Thyroid gland (tissue), 4 donors: ENCODE data around the gene NMRAL1. TPM values are rescaled to one million over a fixed set of nuclear protein-coding genes. Genes with fewer than 3 reads are reported as not detected.

Experiments
- DNase-seq, 2 donors: peaks; one replicate each; pipeline ENCODE4 v3.0.0-alpha.2; 2019
- H3K27ac ChIP-seq, 3 donors: fragments of 200-600 bp; sonication (generic); 1 replicate in 2 of 3; 2 replicates in 1 of 3; pipeline ENCODE4 v1.5.1; 2016 to 2019; ENCODE audit warnings: mild to moderate bottlenecking in 1 of 3, moderate library complexity in 1 of 3
- H3K27me3 ChIP-seq: fragments of 200-600 bp; sonication (generic); one replicate; pipeline ENCODE4 v1.5.1; 2019
- H3K36me3 ChIP-seq, 2 donors: fragments of 200-600 bp; sonication (generic); one replicate each; pipeline ENCODE4 v1.5.1; 2016 to 2019
- H3K4me1 ChIP-seq, 2 donors: fragments of 200-600 bp; sonication (generic); one replicate each; pipeline ENCODE4 v1.5.1; 2017 to 2019
- H3K4me3 ChIP-seq, 3 donors: fragments of 200-600 bp; sonication (generic); replicated peaks in 1 of 3; 1 replicate in 2 of 3; 2 replicates in 1 of 3; pipeline ENCODE4 v1.5.1; 2016; ENCODE audit warnings: mild to moderate bottlenecking in 1 of 3
- H3K9me3 ChIP-seq: fragments of 200-600 bp; sonication (generic); one replicate; pipeline ENCODE4 v1.5.1; 2017
- CTCF ChIP-seq, 6 experiments: fragments of 200-600 bp in 3 of 6; fragments of 450-650 bp in 3 of 6; sonication (generic) in 3 of 6; IDR thresholded peaks; one replicate each; pipeline ENCODE4 v1.5.1; 2016 to 2019; ENCODE audit warnings: antibody characterized with exemption in 6 of 6, mild to moderate bottlenecking in 2 of 6, inconsistent platforms in 1 of 6, moderate library complexity in 1 of 6
- POLR2A ChIP-seq, 2 donors: fragments of 450-650 bp; IDR thresholded peaks; one replicate each; pipeline ENCODE4 v1.6.1; 2017; ENCODE audit warnings: antibody characterized with exemption in 2 of 2, mild to moderate bottlenecking in 2 of 2, moderate library complexity in 1 of 2
- WGBS, 2 donors: methylation state at CpG; one replicate each; pipeline ENCODE4 v1.1.5; 2017; 5-methylcytosine and 5-hydroxymethylcytosine counted together
- intact Hi-C: fragments of 100-400 bp; cut with DNase I; formaldehyde crosslinking; loops from one replicate; pipeline ENCODE4 v1.15.1; 2023
- total RNA-seq, 4 donors: library from RNA; depleted of rRNA; stranded (reverse); fragments of >200 nt; gene quantifications; one replicate each; pipeline ENCODE4 v1.2.3, GENCODE V29; 2016

Gene NMRAL1
- total RNA-seq, 4 donors from 2014 or later: 40.0 to 88.8 (median 57.6) TPM

- intact Hi-C loops: loop anchor here (5.0 kb wide), 1 partner anchor 34 kb away; no protein-coding TSS in a partner anchor
- no peak for TF ChIP-seq CTCF (IDR thresholded peaks at IDR 0.05)
- TF ChIP-seq POLR2A (IDR thresholded peaks at IDR 0.05): no peak
- Histone ChIP-seq H3K4me3 (no peak overlapping the region), H3K9me3 (no peaks in the 10 kb centered on the region), H3K36me3 (peaks cover 18 to 32% of the 10 kb centered on the region in 2 donors), H3K4me1 (peaks cover 2 to 27% of the 10 kb centered on the region in 2 donors), H3K27ac (peak overlapping the region in 1 of 3 donors; percentile 6), H3K27me3 (no peaks in the 10 kb centered on the region)
- DNase-seq: no peak
- WGBS, 2 donors: 92% methylated on average over 15 to 17 of the region's 19 CpGs
Observed at GRCh38 chr16:4513086-4513860, 38.8 kb upstream of the NMRAL1 start.

- intact Hi-C loops: loop anchor here (5.0 kb wide), 1 partner anchor 35 kb away; no protein-coding TSS in a partner anchor
- DNase-seq: no peak
- no peak for TF ChIP-seq POLR2A (IDR thresholded peaks at IDR 0.05)
- TF ChIP-seq CTCF (IDR thresholded peaks at IDR 0.05): no peak
- H3K4me1 ChIP-seq: peaks cover 7 to 35% of the 10 kb centered on the region in 2 donors
- 90 to 93% methylated on average over 10 of the region's 10 CpGs for WGBS, 2 donors
- no peaks in the 10 kb centered on the region for H3K27me3 ChIP-seq
- H3K27ac ChIP-seq: no peak overlapping the region
- no peaks in the 10 kb centered on the region for H3K9me3 ChIP-seq
- no peak overlapping the region for H3K4me3 ChIP-seq
- H3K36me3 ChIP-seq: peaks cover 18 to 32% of the 10 kb centered on the region in 2 donors
Observed at GRCh38 chr16:4512473-4512872, 38.0 kb upstream of the NMRAL1 start.

GRCh38 chr16:4511441-4512082 lies 37.1 kb upstream of the NMRAL1 start:
- DNase-seq: peak; percentile 43 to 44
- no peak overlapping the region for H3K4me3 ChIP-seq
- H3K27me3 ChIP-seq: no peaks in the 10 kb centered on the region
- TF ChIP-seq POLR2A (IDR thresholded peaks at IDR 0.05): no peak
- TF ChIP-seq CTCF (IDR thresholded peaks at IDR 0.05): peak in 4 of 6 experiments; percentile 20 to 35 (median 22)
- H3K36me3 ChIP-seq: peaks cover 18 to 32% of the 10 kb centered on the region in 2 donors
- H3K27ac ChIP-seq: no peak overlapping the region
- H3K9me3 ChIP-seq: no peaks in the 10 kb centered on the region
- 74 to 82% methylated on average over 5 to 6 of the region's 9 CpGs for WGBS, 2 donors
- peaks cover 16 to 44% of the 10 kb centered on the region in 2 donors for H3K4me1 ChIP-seq
- intact Hi-C loops: loop anchor here (5.0 kb wide), 1 partner anchor 36 kb away; no protein-coding TSS in a partner anchor

GRCh38 chr16:4510747-4511426 lies 36.5 kb upstream of the NMRAL1 start:
- H3K27ac ChIP-seq: no peak overlapping the region
- 78 to 83% methylated on average over 14 of the region's 14 CpGs for WGBS, 2 donors
- intact Hi-C loops: loop anchor here (5.0 kb wide), 1 partner anchor 36 kb away; no protein-coding TSS in a partner anchor

More at GRCh38 chr16:4510747-4511426, 36.5 kb upstream of the NMRAL1 start:
- TF ChIP-seq POLR2A (IDR thresholded peaks at IDR 0.05) (no peak), CTCF (IDR thresholded peaks at IDR 0.05) (no peak)
- no peak for DNase-seq
- Histone ChIP-seq H3K9me3 (no peaks in the 10 kb centered on the region), H3K4me1 (peaks cover 18 to 48% of the 10 kb centered on the region in 2 donors), H3K27me3 (no peaks in the 10 kb centered on the region), H3K36me3 (peaks cover 18 to 32% of the 10 kb centered on the region in 2 donors), H3K4me3 (no peak overlapping the region)
